AML-193 (cell line): ENCODE data around the gene RBBP7.
"Not testable (repeated sequence)": the region's sequence is repeated elsewhere in the genome, so short reads cannot be mapped to it uniquely, and the experiment has no call there.

Experiments used
- DNase-seq, 2 experiments: peaks; one replicate each; lab custom pipeline; 2025; lab: John Stamatoyannopoulos, UW

The RBBP7 gene

DNA sequence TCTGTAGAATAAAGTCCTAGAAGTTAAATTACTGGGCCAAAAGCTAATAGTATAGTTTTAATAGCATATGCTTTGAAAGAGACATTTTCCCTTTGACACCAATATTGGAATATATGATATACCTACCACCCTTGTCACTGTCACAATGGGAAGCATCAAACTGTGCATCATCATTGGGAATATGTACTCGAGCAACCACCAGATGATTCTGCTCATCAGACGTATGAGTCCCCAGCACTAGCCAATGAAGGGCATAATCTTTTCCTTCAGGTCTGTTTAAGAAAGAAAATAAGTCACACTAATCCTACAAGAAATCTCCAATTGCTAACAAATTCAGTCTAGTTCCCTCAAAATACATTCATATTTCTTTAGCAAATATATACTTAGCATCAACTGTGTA is 7.3 kb downstream of the RBBP7 start:
- no peak for DNase-seq

GRCh38 chrX:16856744-16857143 is 13.4 kb downstream of the RBBP7 start:
- no peak for DNase-seq

- not testable (repeated sequence) for DNase-seq
Measured at GRCh38 chrX:16856076-16856404, 14.1 kb downstream of the RBBP7 start.

- DNase-seq: no peak
Measured at GRCh38 chrX:16855363-16856075, 14.6 kb downstream of the RBBP7 start.

DNA sequence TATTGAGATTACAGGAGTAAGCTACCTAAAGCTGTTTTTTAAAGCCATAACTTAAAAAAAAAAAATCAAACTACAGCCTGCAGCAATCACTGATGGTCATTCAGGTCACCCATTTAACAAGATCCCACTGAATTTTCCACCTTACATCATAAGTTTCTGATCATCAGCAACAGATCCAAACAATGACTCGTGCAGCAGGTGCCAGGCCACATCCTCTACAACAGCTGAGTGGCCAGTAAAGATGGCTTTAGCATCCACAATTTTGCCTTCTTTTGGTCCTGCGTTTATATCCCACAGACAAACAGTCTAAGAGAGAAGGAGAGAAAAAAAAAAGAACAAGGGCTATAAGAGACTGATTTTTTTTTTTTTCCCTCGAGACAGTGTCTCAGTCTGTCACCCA is 16.6 kb downstream of the RBBP7 start:
- no peak for DNase-seq

- no peak for DNase-seq
Measured at GRCh38 chrX:16852617-16853179, 17.5 kb downstream of the RBBP7 start.

GRCh38 chrX:16851827-16852226 is 18.3 kb downstream of the RBBP7 start:
- DNase-seq: no peak

- no peak for DNase-seq
Measured at GRCh38 chrX:16851421-16851820, 18.7 kb downstream of the RBBP7 start.

DNA sequence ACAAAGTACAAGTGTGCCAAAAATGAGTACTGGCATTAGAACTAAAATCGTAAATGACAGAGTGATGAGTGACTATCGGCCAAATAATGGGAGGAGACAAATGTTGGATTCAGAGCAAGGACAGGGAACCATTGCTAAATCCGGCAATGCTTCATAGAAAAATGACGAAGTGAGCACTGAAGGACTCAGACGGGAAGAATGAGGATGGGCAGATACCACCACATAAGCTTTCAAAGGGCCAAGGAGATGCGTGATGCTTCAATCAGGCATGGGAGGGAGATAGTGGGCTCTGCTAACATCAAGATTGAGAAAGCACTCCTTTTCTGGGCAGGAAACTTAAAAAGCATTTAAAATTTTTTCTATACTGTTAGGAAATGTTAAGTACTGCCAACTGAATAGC is 21.6 kb downstream of the RBBP7 start:
- no peak for DNase-seq

- DNase-seq: no peak
Measured at GRCh38 chrX:16845686-16846085, 24.5 kb downstream of the RBBP7 start.

DNA sequence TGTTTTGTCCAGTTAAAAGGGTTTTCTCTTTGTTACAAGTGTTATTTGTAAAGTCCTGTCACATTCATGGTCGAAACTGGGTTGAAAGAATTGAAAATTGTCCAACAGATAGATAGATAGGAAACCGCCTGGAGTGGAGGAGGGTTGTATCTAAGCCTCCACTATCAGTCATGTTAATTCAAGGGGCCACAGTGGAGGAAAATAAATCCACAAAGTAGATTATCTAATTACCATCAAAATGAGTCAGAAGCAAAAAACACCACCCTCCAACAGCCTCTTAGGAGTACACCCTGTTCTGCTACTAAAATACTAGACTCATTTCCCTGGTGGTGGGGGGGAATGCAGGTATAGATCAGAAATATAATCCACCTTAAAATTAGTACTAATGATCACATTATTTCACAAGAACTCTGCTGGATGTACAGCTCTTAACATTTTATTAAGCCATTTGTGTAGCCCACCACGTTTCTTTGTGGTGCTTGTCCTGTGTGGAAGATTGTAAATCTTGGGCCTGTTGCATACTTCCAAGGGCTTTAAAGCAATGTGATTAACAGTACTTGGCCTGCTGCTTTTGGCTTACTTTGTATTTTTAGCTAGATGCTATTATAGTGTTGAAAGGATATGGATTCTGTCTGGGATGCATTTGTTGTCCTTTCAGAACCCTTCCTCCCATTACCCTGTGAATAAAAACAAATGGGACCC is 26.8 kb downstream of the RBBP7 start:
- no peak for DNase-seq

GRCh38 chrX:16842684-16843083 is 27.5 kb downstream of the RBBP7 start:
- no peak for DNase-seq

GRCh38 chrX:16839852-16840460 is 30.2 kb downstream of the RBBP7 start:
- no peak for DNase-seq

DNA sequence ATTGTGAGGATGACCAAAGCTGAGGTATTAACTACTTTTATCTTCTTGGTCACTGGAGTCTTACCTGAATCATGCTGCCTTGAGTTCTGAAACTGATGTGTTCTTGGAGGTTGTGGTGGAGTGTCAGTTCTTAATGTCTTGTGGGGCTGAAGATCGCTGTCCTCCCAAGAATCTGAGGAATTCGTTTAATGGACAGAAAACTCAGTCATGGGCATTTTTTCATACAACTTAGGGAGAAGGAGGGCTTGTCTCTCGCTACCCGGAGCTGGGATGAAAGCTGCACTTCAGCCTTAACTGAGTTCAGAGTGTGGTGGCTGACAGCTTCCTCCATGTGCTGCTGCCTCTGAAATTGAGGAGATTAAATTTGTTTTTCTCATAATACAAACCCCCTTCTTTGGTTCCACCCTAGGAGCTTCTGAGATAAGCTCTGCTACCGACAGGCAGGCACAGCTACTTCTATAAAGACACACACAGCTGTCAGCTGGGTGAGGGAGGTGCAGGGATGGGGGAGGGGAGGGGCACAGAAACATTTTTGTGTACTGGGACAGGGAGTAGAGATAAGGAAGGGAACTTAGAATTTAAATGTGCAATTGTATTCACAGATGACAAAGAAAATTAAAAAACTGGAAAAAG is 30.8 kb downstream of the RBBP7 start:
- no peak for DNase-seq

GRCh38 chrX:16838202-16839066 is 31.7 kb downstream of the RBBP7 start:
- DNase-seq: no peak

DNA sequence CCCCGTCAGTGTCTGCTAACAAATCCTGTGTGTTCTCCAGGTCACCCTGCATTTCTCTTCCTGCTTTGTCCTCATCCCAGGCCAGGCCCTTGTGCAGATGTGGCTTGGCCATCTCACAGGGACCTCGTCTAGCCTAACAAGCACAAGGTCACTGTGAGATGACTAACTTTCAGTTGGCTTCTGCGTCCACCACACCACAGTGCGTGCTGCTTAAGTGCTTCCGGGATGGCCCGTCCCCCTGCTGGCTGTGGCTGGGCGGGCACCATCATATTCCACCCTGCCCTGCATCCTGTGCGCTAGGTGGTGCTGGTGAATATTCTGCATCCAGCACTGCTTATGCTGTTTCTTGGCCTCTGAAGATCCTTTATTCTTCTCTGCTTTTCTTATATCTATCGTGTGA is 33.8 kb downstream of the RBBP7 start:
- no peak for DNase-seq

DNA sequence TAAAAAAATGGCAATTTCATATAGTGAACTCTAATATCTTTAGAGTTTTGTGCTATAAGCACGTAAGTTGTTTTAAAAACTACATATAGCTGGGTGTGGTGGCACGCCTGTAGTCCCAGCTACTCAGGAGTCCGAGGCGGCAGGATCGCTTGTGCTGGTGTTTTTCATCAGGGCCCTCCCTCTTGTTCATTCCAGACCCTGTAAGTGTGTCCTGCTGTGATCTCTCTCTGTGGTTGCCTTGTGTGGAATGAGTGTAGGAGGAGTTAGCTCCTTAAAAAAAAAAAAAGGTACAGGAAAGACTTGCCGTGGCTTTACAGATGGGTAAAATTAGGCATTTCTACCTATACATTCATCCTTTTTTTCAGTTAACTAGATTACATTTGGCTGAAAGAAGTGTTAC is 35.4 kb downstream of the RBBP7 start:
- DNase-seq: no peak

DNA sequence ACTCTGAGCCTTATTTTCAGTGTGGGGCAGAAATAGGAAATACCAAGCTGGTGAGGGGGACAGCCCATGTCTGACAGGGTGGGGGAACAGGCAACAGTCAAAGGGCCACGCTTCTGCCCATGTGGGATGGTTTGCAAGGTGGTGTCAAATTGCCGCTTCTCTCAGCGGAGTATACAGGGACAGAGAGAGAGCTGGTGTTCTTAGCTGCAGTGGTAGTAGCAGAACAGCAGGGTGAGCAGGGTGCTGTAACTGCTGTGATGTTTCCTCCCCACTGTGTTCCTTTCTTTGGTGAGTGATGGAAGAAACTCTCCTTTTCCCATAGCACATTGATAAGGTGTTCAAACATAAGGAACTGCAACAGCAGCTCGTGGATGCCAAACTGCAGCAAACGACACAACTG is 37.9 kb downstream of the RBBP7 start:
- DNase-seq: no peak

- no peak for DNase-seq
Measured at GRCh38 chrX:16828124-16828908, 41.8 kb downstream of the RBBP7 start.

DNA sequence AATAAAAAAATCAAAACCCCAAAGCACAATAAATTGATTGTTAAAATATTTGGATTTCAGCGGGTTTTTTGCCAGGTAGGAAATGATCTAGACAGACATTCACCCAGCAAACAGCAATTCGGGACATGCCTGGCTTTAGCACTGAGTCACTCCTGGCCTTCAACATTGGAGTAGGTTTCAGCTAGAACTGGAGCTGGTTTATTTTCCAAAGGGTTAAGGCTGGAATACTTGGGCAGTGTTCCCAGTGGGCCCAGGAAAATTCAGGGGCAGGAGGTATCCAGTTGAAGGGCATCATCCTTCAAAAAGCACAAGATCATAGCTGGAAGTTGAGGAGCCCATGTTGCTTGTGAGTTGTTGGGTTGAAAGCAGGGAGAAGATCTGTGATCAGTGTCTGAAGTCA is 42.9 kb downstream of the RBBP7 start:
- DNase-seq: no peak

DNA sequence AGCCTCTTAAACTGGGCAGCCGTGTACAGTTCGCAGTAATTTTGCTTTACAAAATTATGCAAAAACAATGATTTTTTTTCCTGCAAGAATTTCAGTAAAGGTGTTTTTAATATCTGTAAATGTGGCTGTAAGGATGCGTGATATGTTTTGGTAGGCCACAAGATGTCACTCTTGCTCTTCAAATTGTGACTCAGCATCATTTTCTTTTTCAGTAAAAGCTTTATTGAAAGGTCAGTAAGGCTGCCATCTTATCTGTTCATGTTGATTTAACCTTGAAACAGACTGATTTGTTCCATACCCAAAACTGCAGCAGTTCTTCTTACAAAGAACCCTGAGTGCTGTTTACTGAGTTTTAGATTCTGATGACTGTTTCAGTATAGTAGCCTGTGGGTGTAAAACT is 44.0 kb downstream of the RBBP7 start:
- DNase-seq: peak; percentile 4 to 47
